ENCODE data around the gene CYGB.

GRCh38 chr17:76484228-76484725 is 53.2 kb downstream of the CYGB start:
- TF ChIP-seq CTCF (IDR thresholded peaks at IDR 0.05; ENCODE audit: insufficient read depth, low read length, poor library complexity, severe bottlenecking) (no peak), EZH2phosphoT487 (conservative IDR thresholded peaks at IDR 0.05; ENCODE audit: low read length) (no peak)
